GM21786 (cell line): Measurements from ENCODE around the gene PBOV1.

ENCODE experiments used
- ATAC-seq: cut with Tn5 transposase; IDR thresholded peaks from one replicate; pipeline ENCODE4 v1.9.1; 2021; ENCODE audit not compliant: unreplicated experiment

The PBOV1 gene

GRCh38 chr6:138218449-138218848 lies at the start of gene PBOV1:
Gene PBOV1 (minus strand): TSS chr6:138218491. CDS start chr6:138218395, 96 bp downstream.
- ATAC-seq, result no peak

- no peak for ATAC-seq
These were observed 47.8 kb upstream of the PBOV1 start for GRCh38 chr6:138266095-138266494.

- no peak for ATAC-seq
These were observed 46.1 kb upstream of the PBOV1 start for GRCh38 chr6:138264372-138264880.

- ATAC-seq, result no peak
These were observed 45.7 kb upstream of the PBOV1 start for GRCh38 chr6:138263963-138264362.

GRCh38 chr6:138261116-138261780 lies 43.0 kb upstream of the PBOV1 start:
- no peak for ATAC-seq

- no peak for ATAC-seq
These were observed 40.7 kb upstream of the PBOV1 start for GRCh38 chr6:138258991-138259390.

GRCh38 chr6:138258197-138258596 lies 39.9 kb upstream of the PBOV1 start:
- no peak for ATAC-seq

- ATAC-seq, result no peak
These were observed 39.3 kb upstream of the PBOV1 start for GRCh38 chr6:138257638-138258040.

GRCh38 chr6:138255443-138255842 lies 37.2 kb upstream of the PBOV1 start:
- no peak for ATAC-seq

GRCh38 chr6:138253731-138254130 lies 35.4 kb upstream of the PBOV1 start:
- ATAC-seq, result no peak

GRCh38 chr6:138250513-138251247 lies 32.4 kb upstream of the PBOV1 start:
- ATAC-seq, result no peak

- ATAC-seq, result no peak
These were observed 31.8 kb upstream of the PBOV1 start for GRCh38 chr6:138250053-138250452.

GRCh38 chr6:138248878-138249277 lies 30.6 kb upstream of the PBOV1 start:
- ATAC-seq, result no peak

GRCh38 chr6:138248011-138248410 lies 29.7 kb upstream of the PBOV1 start:
- ATAC-seq, result no peak

- ATAC-seq, result no peak
These were observed 28.6 kb upstream of the PBOV1 start for GRCh38 chr6:138246650-138247440.

GRCh38 chr6:138245751-138246150 lies 27.5 kb upstream of the PBOV1 start:
- no peak for ATAC-seq

- ATAC-seq, result no peak
These were observed 24.8 kb upstream of the PBOV1 start for GRCh38 chr6:138242987-138243592.

GRCh38 chr6:138241934-138242333 lies 23.6 kb upstream of the PBOV1 start:
- no peak for ATAC-seq

GRCh38 chr6:138241381-138241780 lies 23.1 kb upstream of the PBOV1 start:
- no peak for ATAC-seq

- ATAC-seq, result no peak
These were observed 22.4 kb upstream of the PBOV1 start for GRCh38 chr6:138240476-138241245.
